GM21528 (cell line): ENCODE measurements around the gene PRDM5.

Experiments used
- ATAC-seq: cut with Tn5 transposase; IDR thresholded peaks from one replicate; pipeline ENCODE4 v1.9.1; 2021; ENCODE audit warnings: mild to moderate bottlenecking, moderate library complexity; ENCODE audit not compliant: unreplicated experiment, low FRiP score

PRDM5 gene

GRCh38 chr4:120720354-120720934 lies 202.1 kb downstream of the PRDM5 start:
- no peak for ATAC-seq

- ATAC-seq: peak; percentile 73
These were observed 203.5 kb downstream of the PRDM5 start for GRCh38 chr4:120718979-120719566.

GRCh38 chr4:120716346-120716745 lies 206.2 kb downstream of the PRDM5 start:
- no peak for ATAC-seq

- no peak for ATAC-seq
These were observed 208.0 kb downstream of the PRDM5 start for GRCh38 chr4:120714417-120715010.

- ATAC-seq: no peak
These were observed 212.5 kb downstream of the PRDM5 start for GRCh38 chr4:120709991-120710390.

- ATAC-seq: no peak
These were observed 218.0 kb downstream of the PRDM5 start for GRCh38 chr4:120704538-120704937.

- ATAC-seq: no peak
These were observed 218.6 kb downstream of the PRDM5 start for GRCh38 chr4:120703908-120704307.

- ATAC-seq: no peak
These were observed 223.2 kb downstream of the PRDM5 start for GRCh38 chr4:120699354-120699753.

GRCh38 chr4:120694973-120695372 lies 227.6 kb downstream of the PRDM5 start:
- ATAC-seq: no peak

- ATAC-seq: no peak
These were observed 228.7 kb downstream of the PRDM5 start for GRCh38 chr4:120693816-120694215.

GRCh38 chr4:120692964-120693363 lies 229.6 kb downstream of the PRDM5 start:
- no peak for ATAC-seq

- no peak for ATAC-seq
These were observed 231.0 kb downstream of the PRDM5 start for GRCh38 chr4:120691536-120691935.

- ATAC-seq: no peak
These were observed 231.4 kb downstream of the PRDM5 start for GRCh38 chr4:120691106-120691505.

GRCh38 chr4:120688791-120689190 lies 233.7 kb downstream of the PRDM5 start:
- no peak for ATAC-seq

GRCh38 chr4:120685756-120686278 lies 236.7 kb downstream of the PRDM5 start:
- no peak for ATAC-seq

GRCh38 chr4:120683897-120684540 lies 238.5 kb downstream of the PRDM5 start:
- ATAC-seq: no peak

- ATAC-seq: no peak
These were observed 239.5 kb downstream of the PRDM5 start for GRCh38 chr4:120682981-120683380.

GRCh38 chr4:120680647-120681228 lies 241.8 kb downstream of the PRDM5 start:
- ATAC-seq: no peak

GRCh38 chr4:120673696-120674095 lies 248.8 kb downstream of the PRDM5 start:
- ATAC-seq: no peak

- ATAC-seq: no peak
These were observed 249.9 kb downstream of the PRDM5 start for GRCh38 chr4:120672558-120673147.

GRCh38 chr4:120672076-120672475 lies 250.4 kb downstream of the PRDM5 start:
- no peak for ATAC-seq
